K562 (cell line): ENCODE results near the gene HSD17B3. TPM values are rescaled to one million over a fixed set of nuclear protein-coding genes. Genes with fewer than 3 reads are reported as not detected.

Experiments
- ADNP ChIP-seq: fragments of 200-800 bp; sonication (Bioruptor generic); IDR thresholded peaks from 2 replicates; pipeline ENCODE4 v1.6.1; 2016; ENCODE audit warnings: missing genetic modification characterization, missing compliant biosample characterization
- CEBPB ChIP-seq: fragments of 450-650 bp; IDR thresholded peaks from 2 replicates; pipeline ENCODE4 v1.6.1; 2016; ENCODE audit warnings: missing genetic modification characterization, missing compliant biosample characterization
- CREB3L1 ChIP-seq: fragments of 450-650 bp; IDR thresholded peaks from 2 replicates; pipeline ENCODE4 v1.6.1; 2014; ENCODE audit warnings: low read depth, mild to moderate bottlenecking, moderate library complexity, borderline replicate concordance
- CTBP1 ChIP-seq: fragments of 450-650 bp; IDR thresholded peaks from 2 replicates; pipeline ENCODE4 v1.6.1; 2016; ENCODE audit warnings: borderline replicate concordance
- ETS1 ChIP-seq: conservative IDR thresholded peaks from 2 replicates; pipeline ENCODE4 v1.6.1; 2011; ENCODE audit warnings: low read depth, mild to moderate bottlenecking, low read length; ENCODE audit not compliant: control insufficient read depth
- HDAC2 ChIP-seq: fragments of 450-650 bp; IDR thresholded peaks from 2 replicates; pipeline ENCODE4 v1.6.1; 2016; ENCODE audit warnings: mild to moderate bottlenecking
- HOXB6 ChIP-seq: fragments of 250-450 bp; sonication (Bioruptor Pico); IDR thresholded peaks from 2 replicates; pipeline ENCODE4 v1.5.1; 2022; ENCODE audit warnings: mild to moderate bottlenecking, borderline replicate concordance
- HSF4 ChIP-seq: fragments of 250-450 bp; sonication (Bioruptor Pico); IDR thresholded peaks from 2 replicates; pipeline ENCODE4 v2.1.2; 2022; ENCODE audit warnings: mild to moderate bottlenecking, moderate library complexity, borderline replicate concordance
- JUND ChIP-seq, 2 experiments: IDR thresholded peaks; 2 replicates in 1 of 2; 3 replicates in 1 of 2; pipeline ENCODE4 v1.6.1; 2011; ENCODE audit warnings: borderline replicate concordance in 2 of 2, low read depth in 2 of 2, low read length in 2 of 2, improper control_type of control experiment in 1 of 2, missing biosample characterization in 1 of 2, missing genetic modification characterization in 1 of 2, missing genetic modification reagents in 1 of 2
- RCOR1 ChIP-seq, 2 experiments: IDR thresholded peaks; 2 replicates each; pipeline ENCODE4 v1.6.1; 2012; ENCODE audit warnings: low read depth in 2 of 2, low read length in 2 of 2, borderline replicate concordance in 1 of 2, improper control_type of control experiment in 1 of 2
- SMARCA4 ChIP-seq: fragments of 450-650 bp; IDR thresholded peaks from 2 replicates; pipeline ENCODE4 v1.6.1; 2016
- ZNF140 ChIP-seq: fragments of 250-450 bp; sonication (Bioruptor Pico); IDR thresholded peaks from 2 replicates; pipeline ENCODE4 v1.8.0; 2021; ENCODE audit warnings: moderate library complexity, mild to moderate bottlenecking, inconsistent platforms
- ZNF695 ChIP-seq: fragments of 450-650 bp; formaldehyde crosslinking; IDR thresholded peaks from 2 replicates; pipeline ENCODE4 v1.4.0; 2020; ENCODE audit warnings: mild to moderate bottlenecking, moderate library complexity
- ZNF740 ChIP-seq, 3 experiments: fragments of 200-800 bp in 1 of 3; sonication (Bioruptor generic) in 1 of 3; sonication (generic) in 1 of 3; formaldehyde crosslinking in 1 of 3; IDR thresholded peaks; 2 replicates each; pipeline versions ENCODE4 v1.6.1 to v1.8.0; 2016 to 2022; ENCODE audit warnings: mild to moderate bottlenecking in 2 of 3, missing compliant biosample characterization in 2 of 3, missing genetic modification characterization in 2 of 3, missing genetic modification reagents in 1 of 3
- polyA plus RNA-seq, 8 experiments: library from polyadenylated mRNA; depleted of rRNA in 4 of 8; stranded (reverse) in 5 of 8; unstranded in 3 of 8; fragments of >200 nt; fragmentation: Nextera tagmentation in 2 of 8; fragmentation: Illumina TruSeq in 1 of 8; extraction: Ambion mirVana in 2 of 8; extraction: Trizol in 1 of 8; gene quantifications; 2 replicates each; pipeline versions ENCODE4 v1.2.1 to v1.2.3, GENCODE V29; 2011 to 2014; ENCODE audit warnings: inconsistent platforms in 1 of 8, missing spikeins in 1 of 8
- total RNA-seq, 7 experiments: library from RNA; depleted of rRNA in 6 of 7; stranded (reverse); fragments of >200 nt in 6 of 7; fragmentation: Illumina TruSeq in 2 of 7; extraction: Trizol in 2 of 7; gene quantifications; 2 replicates each; pipeline versions ENCODE4 v1.2.1 to v1.2.3, GENCODE V29; 2011 to 2021; ENCODE audit warnings: low replicate concordance in 1 of 7

Gene HSD17B3
- total and polyA plus RNA-seq, 9 of the 15 experiments (the other 6 are each of a cell fraction or from before 2014, with no cell fraction given) = not detected

- 0 out of 2 replicates have a peak, but pooled peaks have one; percentile 44 for TF ChIP-seq CREB3L1
- peak; percentile 28; the same call in 1 of the 2 replicates for TF ChIP-seq ZNF740 (CRISPR knock-in tag; IDR thresholded peaks at IDR 0.05)
- TF ChIP-seq ZNF740 (tag; IDR thresholded peaks at IDR 0.05) = no peak
- TF ChIP-seq HOXB6 (CRISPR knock-in tag) = no peak
- TF ChIP-seq HDAC2 = 0 out of 2 replicates have a peak, but pooled peaks have one; percentile 35
- no peak for TF ChIP-seq ZNF140 (CRISPR knock-in tag)
- peak; percentile 21; the same call in 1 of the 2 replicates for TF ChIP-seq SMARCA4
- no peak for TF ChIP-seq ETS1
- peak; percentile 95 for TF ChIP-seq CEBPB
- TF ChIP-seq ZNF695 = no peak
- TF ChIP-seq HSF4 (CRISPR knock-in tag) = peak; percentile 67; the same call in 1 of the 2 replicates
- TF ChIP-seq RCOR1 (IDR thresholded peaks at IDR 0.05; ENCODE audit: borderline replicate concordance in 1 of 2, low read depth in 2 of 2, low read length in 2 of 2) = peak in 1 of 2 experiments; percentile 42; a peak in 1 of 4 replicates
- TF ChIP-seq CTBP1 = peak; percentile 49; the same call in 1 of the 2 replicates
- no peak for TF ChIP-seq ADNP (tag)
- peak; percentile 80 for TF ChIP-seq JUND (IDR thresholded peaks at IDR 0.05; ENCODE audit: borderline replicate concordance, low read depth, low read length)
- TF ChIP-seq JUND (tag; IDR thresholded peaks at IDR 0.05; ENCODE audit: borderline replicate concordance, low read depth, low read length) = peak; percentile 71; the same call in 2 of the 3 replicates
Measured at GRCh38 chr9:96253059-96253696, 48.8 kb downstream of the HSD17B3 start (continued).
